Stomach (tissue), 4 donors: ENCODE measurements around the gene SPEG.

Experiments
- POLR2AphosphoS5 ChIP-seq, 3 donors: sonication (generic); formaldehyde crosslinking; IDR thresholded peaks; one replicate each; pipeline ENCODE4 v1.6.1; 2016; ENCODE audit warnings: antibody characterized with exemption in 3 of 3
- TF ChIP-seq, protein P1 (sequence below), 7 experiments: fragments of 450-650 bp in 4 of 7; fragments of 200-600 bp in 3 of 7; sonication (generic) in 3 of 7; IDR thresholded peaks; one replicate each; pipeline ENCODE4 v1.5.1; 2016 to 2019; ENCODE audit warnings: antibody characterized with exemption in 7 of 7, control low read depth in 2 of 7, mild to moderate bottlenecking in 1 of 7

DNA sequence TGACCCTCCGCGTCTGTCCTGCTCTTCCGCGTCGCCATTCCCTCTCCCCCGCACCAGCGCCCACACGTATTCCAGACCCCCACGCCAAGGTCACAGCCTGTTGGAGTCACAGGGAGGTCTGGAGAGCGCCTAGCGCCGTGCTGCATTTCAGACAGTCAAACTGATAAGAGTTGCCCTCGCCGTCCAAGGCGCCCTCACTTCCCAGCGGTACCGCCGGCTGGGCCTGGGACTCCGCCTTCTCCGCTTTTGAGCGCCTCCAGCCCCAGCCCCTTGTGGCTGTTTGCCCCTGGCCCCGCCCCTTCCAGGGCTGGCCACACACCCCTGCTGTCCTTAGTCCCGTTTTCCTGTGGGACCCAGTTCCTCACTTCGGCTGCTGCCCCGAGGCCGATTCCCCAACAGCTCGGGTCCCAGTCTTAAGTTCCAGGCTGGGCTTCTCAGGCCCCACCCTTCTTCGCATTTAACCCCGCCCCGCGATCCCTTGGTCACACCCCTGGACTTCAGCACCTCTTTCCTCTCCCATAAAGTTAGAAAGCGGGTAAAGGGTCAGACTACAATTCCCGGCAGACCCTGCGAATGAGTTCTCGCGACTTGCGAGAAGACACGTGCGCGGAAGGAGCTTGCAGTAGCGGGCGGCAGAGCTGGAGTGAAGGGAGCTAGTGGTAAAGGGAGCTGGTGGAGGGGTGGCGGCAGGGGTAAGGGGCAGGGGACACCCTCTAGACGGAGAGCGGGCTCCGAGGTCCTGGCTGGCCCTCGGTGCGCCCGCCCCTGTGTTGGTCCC, 63.8 kb downstream of the SPEG start, which contains the start of gene GMPPA:
- TF ChIP-seq, protein P1, sequence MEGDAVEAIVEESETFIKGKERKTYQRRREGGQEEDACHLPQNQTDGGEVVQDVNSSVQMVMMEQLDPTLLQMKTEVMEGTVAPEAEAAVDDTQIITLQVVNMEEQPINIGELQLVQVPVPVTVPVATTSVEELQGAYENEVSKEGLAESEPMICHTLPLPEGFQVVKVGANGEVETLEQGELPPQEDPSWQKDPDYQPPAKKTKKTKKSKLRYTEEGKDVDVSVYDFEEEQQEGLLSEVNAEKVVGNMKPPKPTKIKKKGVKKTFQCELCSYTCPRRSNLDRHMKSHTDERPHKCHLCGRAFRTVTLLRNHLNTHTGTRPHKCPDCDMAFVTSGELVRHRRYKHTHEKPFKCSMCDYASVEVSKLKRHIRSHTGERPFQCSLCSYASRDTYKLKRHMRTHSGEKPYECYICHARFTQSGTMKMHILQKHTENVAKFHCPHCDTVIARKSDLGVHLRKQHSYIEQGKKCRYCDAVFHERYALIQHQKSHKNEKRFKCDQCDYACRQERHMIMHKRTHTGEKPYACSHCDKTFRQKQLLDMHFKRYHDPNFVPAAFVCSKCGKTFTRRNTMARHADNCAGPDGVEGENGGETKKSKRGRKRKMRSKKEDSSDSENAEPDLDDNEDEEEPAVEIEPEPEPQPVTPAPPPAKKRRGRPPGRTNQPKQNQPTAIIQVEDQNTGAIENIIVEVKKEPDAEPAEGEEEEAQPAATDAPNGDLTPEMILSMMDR (IDR thresholded peaks at IDR 0.05) = no peak
- TF ChIP-seq POLR2AphosphoS5 (IDR thresholded peaks at IDR 0.05) = peak; percentile 90 to 96 (median 95)
